ENCODE data around the gene CARMIL1. TPM values are rescaled to one million over a fixed set of nuclear protein-coding genes. Genes with fewer than 3 reads are reported as not detected.
A peak's percentile ranks its signal among the peaks of the same experiment; 100 is the strongest.

Gene CARMIL1
- total RNA-seq, 1 experiment from 2014 or later: 0.43 TPM

DNA sequence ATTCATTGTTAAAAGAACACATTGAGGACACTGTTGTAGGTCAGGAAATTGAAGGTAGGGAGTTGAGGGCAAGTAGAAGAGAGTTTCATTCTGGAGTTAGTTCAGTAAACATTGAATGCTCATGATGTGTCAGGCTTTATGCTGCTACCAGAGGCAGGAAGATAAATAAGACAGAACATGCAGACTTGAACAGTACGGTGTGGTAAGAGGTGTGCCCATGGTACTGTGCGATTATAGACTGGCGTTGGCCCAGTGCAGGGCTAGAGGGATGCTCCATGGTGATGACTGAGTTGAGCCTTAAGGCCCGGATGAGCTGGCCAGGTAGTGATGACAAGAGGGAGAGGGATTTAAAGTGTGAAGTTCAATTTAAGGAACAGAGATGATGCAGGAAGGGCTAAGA is 50.8 kb downstream of the CARMIL1 start:
- H3K36me3 ChIP-seq: no peaks in the 10 kb centered on the region
- H3K4me3 ChIP-seq: no peak overlapping the region
- no peak for DNase-seq
- H3K27ac ChIP-seq: no peak overlapping the region
- no peaks in the 10 kb centered on the region for H3K9me3 ChIP-seq (replicated peaks)
- no peaks in the 10 kb centered on the region for H3K27me3 ChIP-seq
- no peaks in the 10 kb centered on the region for H3K4me1 ChIP-seq

DNA sequence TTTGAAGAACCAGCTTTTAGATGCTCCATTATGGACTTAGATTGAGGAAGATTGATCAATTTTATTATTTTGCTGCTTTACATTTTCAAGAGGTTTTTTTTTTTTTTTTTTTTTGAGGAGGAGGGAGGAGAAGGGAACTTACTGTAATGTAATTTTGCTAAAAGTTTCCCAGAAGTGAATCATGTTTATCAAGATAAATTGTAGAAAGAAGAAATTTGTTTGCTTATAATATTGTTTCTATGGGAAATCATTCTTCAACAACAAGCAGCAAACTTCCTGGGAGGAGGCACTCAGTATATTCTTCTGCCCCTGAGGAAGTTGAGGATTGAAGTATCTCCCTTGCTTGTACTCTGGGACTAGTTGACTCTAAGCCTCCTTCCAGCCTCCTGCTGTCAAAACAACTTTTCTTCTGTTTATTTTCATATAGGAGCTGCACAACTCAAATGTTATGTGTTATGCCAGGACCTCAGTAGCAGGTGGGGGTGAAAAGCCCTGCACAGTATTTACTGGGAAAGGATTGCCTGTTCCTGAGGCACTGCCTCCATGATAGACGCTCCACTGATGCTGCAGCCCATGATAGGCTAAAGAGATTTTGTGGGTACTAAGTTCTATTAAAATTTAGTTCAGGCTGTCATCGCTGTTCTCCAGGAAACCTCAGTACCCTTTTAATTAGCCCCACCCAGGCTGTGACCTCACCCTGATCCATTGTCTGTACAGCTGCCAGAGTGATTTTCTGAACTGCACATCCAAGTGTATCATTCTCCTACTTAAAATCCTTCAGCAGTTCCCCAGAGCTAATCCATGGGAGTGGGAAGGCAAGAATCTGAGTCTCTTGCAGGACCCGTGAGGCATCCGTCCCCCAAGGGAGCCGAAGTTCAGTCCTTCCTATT is 51.9 kb downstream of the CARMIL1 start:
- Histone ChIP-seq H3K4me1 (no peaks in the 10 kb centered on the region), H3K4me3 (no peak overlapping the region), H3K27me3 (no peaks in the 10 kb centered on the region), H3K36me3 (no peaks in the 10 kb centered on the region), H3K9me3 (replicated peaks) (no peaks in the 10 kb centered on the region), H3K27ac (no peak overlapping the region)
- DNase-seq: peak in 1 of 2 experiments; percentile 7

- no peaks in the 10 kb centered on the region for H3K27me3 ChIP-seq
- no peaks in the 10 kb centered on the region for H3K4me1 ChIP-seq
- H3K9me3 ChIP-seq (replicated peaks): no peaks in the 10 kb centered on the region
- H3K27ac ChIP-seq: no peak overlapping the region
- no peaks in the 10 kb centered on the region for H3K36me3 ChIP-seq
- no peak overlapping the region for H3K4me3 ChIP-seq
- DNase-seq: no peak
Measured at GRCh38 chr6:25332165-25332564, 53.0 kb downstream of the CARMIL1 start.

- Histone ChIP-seq H3K36me3 (no peaks in the 10 kb centered on the region), H3K27ac (no peak overlapping the region), H3K9me3 (replicated peaks) (no peaks in the 10 kb centered on the region), H3K4me1 (no peaks in the 10 kb centered on the region), H3K27me3 (no peaks in the 10 kb centered on the region), H3K4me3 (no peak overlapping the region)
- DNase-seq: no peak
Measured at GRCh38 chr6:25332655-25333071, 53.5 kb downstream of the CARMIL1 start.

- no peaks in the 10 kb centered on the region for H3K27me3 ChIP-seq
- no peak overlapping the region for H3K4me3 ChIP-seq
- DNase-seq: no peak
- no peaks in the 10 kb centered on the region for H3K4me1 ChIP-seq
- H3K27ac ChIP-seq: no peak overlapping the region
- H3K36me3 ChIP-seq: no peaks in the 10 kb centered on the region
- H3K9me3 ChIP-seq (replicated peaks): no peaks in the 10 kb centered on the region
Measured at GRCh38 chr6:25333471-25333870, 54.3 kb downstream of the CARMIL1 start.

DNA sequence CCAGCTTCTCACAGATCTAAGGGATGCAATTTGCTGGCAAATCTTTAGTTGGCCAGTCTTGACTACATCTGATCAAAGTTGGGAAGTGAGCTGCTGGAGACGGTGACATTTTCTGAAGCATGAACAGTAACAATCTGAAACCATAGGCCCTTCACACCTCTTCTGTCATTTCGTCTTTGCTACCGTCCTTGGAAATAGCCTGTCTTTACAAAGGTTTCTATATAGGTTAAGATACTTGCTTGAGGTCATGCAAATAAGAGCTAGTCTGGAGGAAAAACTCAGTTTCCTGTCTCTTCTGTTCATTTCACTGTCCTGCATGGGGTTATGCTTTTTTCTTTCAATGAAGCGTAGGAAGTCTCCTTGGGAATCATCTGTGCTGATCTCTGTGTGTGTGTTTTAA is 55.6 kb downstream of the CARMIL1 start:
- Histone ChIP-seq H3K27ac (no peak overlapping the region), H3K4me1 (no peaks in the 10 kb centered on the region), H3K36me3 (no peaks in the 10 kb centered on the region), H3K27me3 (no peaks in the 10 kb centered on the region), H3K9me3 (replicated peaks) (no peaks in the 10 kb centered on the region), H3K4me3 (no peak overlapping the region)
- DNase-seq: no peak

- DNase-seq: no peak
- H3K9me3 ChIP-seq (replicated peaks): no peaks in the 10 kb centered on the region
- H3K27me3 ChIP-seq: no peaks in the 10 kb centered on the region
- no peak overlapping the region for H3K4me3 ChIP-seq
- H3K27ac ChIP-seq: no peak overlapping the region
- no peaks in the 10 kb centered on the region for H3K4me1 ChIP-seq
- H3K36me3 ChIP-seq: no peaks in the 10 kb centered on the region
Measured at GRCh38 chr6:25336996-25337395, 57.8 kb downstream of the CARMIL1 start.

DNA sequence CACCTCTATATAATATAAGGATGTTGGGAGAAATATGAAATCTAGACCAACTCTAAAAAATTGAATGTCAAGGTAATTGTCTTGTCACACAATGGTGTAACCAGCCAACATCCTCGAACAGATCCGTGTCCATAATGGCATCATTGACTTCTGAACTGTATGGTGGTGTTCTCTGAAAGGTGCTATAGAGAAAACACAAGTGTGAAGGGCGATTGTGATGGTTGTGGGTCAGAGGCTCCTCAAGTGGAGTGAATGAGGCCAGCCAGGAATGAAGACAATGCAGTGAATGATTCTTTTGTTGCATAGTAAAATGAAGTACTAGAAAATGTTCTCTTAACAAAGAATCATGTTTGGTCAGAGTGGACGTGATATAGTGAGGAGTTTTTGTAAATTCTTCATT is 58.3 kb downstream of the CARMIL1 start:
- H3K4me3 ChIP-seq: no peak overlapping the region
- no peak overlapping the region for H3K27ac ChIP-seq
- H3K36me3 ChIP-seq: no peaks in the 10 kb centered on the region
- DNase-seq: no peak
- no peaks in the 10 kb centered on the region for H3K9me3 ChIP-seq (replicated peaks)
- H3K4me1 ChIP-seq: no peaks in the 10 kb centered on the region
- no peaks in the 10 kb centered on the region for H3K27me3 ChIP-seq

GRCh38 chr6:25340431-25341202 is 61.4 kb downstream of the CARMIL1 start:
- H3K4me1 ChIP-seq: no peaks in the 10 kb centered on the region
- no peaks in the 10 kb centered on the region for H3K36me3 ChIP-seq
- H3K9me3 ChIP-seq (replicated peaks): no peaks in the 10 kb centered on the region
- DNase-seq: no peak
- no peak overlapping the region for H3K27ac ChIP-seq
- H3K4me3 ChIP-seq: no peak overlapping the region
- H3K27me3 ChIP-seq: no peaks in the 10 kb centered on the region

- Histone ChIP-seq H3K4me3 (no peak overlapping the region), H3K27me3 (no peaks in the 10 kb centered on the region), H3K4me1 (no peaks in the 10 kb centered on the region), H3K27ac (no peak overlapping the region), H3K9me3 (replicated peaks) (no peaks in the 10 kb centered on the region), H3K36me3 (no peaks in the 10 kb centered on the region)
- no peak for DNase-seq
Measured at GRCh38 chr6:25341203-25341552, 62.0 kb downstream of the CARMIL1 start.

GRCh38 chr6:25341923-25342619 is 62.9 kb downstream of the CARMIL1 start:
- no peaks in the 10 kb centered on the region for H3K4me1 ChIP-seq
- no peaks in the 10 kb centered on the region for H3K36me3 ChIP-seq
- no peak for DNase-seq
- no peak overlapping the region for H3K4me3 ChIP-seq
- H3K27ac ChIP-seq: no peak overlapping the region
- no peaks in the 10 kb centered on the region for H3K27me3 ChIP-seq
- H3K9me3 ChIP-seq (replicated peaks): no peaks in the 10 kb centered on the region

- DNase-seq: no peak
- Histone ChIP-seq H3K4me3 (no peak overlapping the region), H3K27me3 (no peaks in the 10 kb centered on the region), H3K27ac (no peak overlapping the region), H3K36me3 (no peaks in the 10 kb centered on the region), H3K4me1 (no peaks in the 10 kb centered on the region), H3K9me3 (replicated peaks) (no peaks in the 10 kb centered on the region)
Measured at GRCh38 chr6:25342802-25343201, 63.6 kb downstream of the CARMIL1 start.

DNA sequence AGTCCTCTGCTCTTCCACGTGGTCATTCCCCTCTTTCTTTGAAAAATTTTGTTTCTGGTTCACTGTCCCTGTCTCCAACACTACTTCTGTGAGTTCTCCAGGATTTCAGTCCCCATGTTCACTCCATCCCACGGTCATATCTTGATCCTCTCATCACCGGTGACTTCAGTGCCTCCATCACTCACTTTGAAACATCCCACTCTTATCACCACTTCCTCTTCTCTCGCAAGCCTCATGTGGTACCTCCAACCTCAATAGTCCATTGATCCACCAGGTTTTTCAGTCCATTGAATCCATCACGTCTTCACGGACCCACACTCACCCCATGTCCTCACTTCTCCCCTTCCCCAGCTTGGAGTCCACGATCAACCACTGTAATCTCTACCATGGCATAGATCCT is 64.8 kb downstream of the CARMIL1 start:
- no peaks in the 10 kb centered on the region for H3K27me3 ChIP-seq
- H3K4me1 ChIP-seq: no peaks in the 10 kb centered on the region
- no peak for DNase-seq
- H3K4me3 ChIP-seq: no peak overlapping the region
- H3K27ac ChIP-seq: no peak overlapping the region
- H3K36me3 ChIP-seq: no peaks in the 10 kb centered on the region
- no peaks in the 10 kb centered on the region for H3K9me3 ChIP-seq (replicated peaks)

DNA sequence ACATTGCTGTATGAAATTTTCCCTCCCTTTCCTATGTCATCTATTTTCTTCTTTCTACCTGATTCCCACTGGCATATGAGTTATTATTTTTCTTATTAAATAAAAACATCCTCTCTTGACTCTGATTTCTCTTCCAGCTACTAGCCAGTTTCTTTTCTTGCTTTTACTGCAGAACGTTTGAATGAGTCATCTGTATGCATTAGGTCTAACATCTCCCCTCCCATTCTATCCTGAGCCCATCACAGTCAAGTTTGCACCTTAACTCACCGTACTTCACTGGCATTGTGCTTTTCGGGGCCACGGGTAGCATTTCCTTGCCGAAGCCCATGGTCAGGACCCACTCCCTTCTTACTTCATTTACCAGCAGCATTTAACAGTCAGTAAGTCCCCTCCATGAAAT is 65.7 kb downstream of the CARMIL1 start:
- no peaks in the 10 kb centered on the region for H3K27me3 ChIP-seq
- H3K27ac ChIP-seq: no peak overlapping the region
- no peak overlapping the region for H3K4me3 ChIP-seq
- no peaks in the 10 kb centered on the region for H3K4me1 ChIP-seq
- no peaks in the 10 kb centered on the region for H3K9me3 ChIP-seq (replicated peaks)
- no peaks in the 10 kb centered on the region for H3K36me3 ChIP-seq
- DNase-seq: no peak

- DNase-seq: no peak
- H3K9me3 ChIP-seq (replicated peaks): no peaks in the 10 kb centered on the region
- no peak overlapping the region for H3K27ac ChIP-seq
- no peaks in the 10 kb centered on the region for H3K27me3 ChIP-seq
- H3K4me1 ChIP-seq: no peaks in the 10 kb centered on the region
- no peaks in the 10 kb centered on the region for H3K36me3 ChIP-seq
- H3K4me3 ChIP-seq: no peak overlapping the region
Measured at GRCh38 chr6:25346064-25346463, 66.9 kb downstream of the CARMIL1 start.
